NCI-H510A (cell line): ENCODE measurements around the gene C1QTNF8.

Source experiments
- DNase-seq: peaks from one replicate; lab custom pipeline; 2025; lab: John Stamatoyannopoulos, UW

The C1QTNF8 gene

DNA sequence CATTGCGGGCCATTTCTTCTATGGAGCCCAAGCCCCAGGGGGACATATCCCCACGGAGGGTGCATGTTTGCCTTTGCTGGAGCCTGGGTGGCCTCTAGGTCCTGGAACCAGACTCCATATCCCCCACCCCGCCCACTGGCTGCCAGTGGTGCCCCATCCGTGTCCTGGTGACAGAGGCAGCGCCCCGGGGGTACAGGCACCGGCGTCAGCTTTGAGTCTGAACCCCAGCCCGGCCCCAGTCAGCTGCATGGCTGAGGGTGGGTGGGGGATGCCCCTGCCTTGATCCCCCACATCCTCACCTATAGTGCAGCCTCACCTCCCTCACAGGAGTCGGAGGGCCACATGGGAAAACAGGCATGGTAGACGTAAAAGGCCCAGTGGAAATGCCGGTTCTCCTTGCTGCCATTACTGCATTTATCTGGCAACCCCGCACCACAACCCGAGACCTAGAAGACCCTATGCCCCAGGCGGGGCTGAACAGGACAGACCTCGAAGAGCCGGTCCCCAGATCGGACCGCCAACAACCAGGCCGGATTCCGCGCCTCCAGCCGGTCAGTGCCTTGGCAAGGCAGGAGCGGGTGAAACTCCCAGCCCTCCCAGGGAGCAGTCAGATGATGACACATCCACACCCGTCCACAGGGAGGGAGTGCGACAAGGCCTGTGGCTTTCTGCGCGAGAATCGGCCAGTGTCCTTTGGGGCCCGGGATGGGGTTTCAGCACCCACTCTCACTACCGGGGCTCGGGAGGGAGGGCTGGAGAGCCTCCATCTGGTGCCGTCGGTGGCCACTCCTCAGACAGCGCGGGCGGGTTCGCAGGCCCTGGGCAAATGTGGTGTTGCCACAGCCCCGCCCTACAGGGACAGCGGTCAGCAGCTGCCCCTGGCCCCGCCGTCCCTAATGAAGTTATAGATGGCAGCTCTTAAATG, 35.4 kb downstream of the C1QTNF8 start:
- no peak for DNase-seq

DNA sequence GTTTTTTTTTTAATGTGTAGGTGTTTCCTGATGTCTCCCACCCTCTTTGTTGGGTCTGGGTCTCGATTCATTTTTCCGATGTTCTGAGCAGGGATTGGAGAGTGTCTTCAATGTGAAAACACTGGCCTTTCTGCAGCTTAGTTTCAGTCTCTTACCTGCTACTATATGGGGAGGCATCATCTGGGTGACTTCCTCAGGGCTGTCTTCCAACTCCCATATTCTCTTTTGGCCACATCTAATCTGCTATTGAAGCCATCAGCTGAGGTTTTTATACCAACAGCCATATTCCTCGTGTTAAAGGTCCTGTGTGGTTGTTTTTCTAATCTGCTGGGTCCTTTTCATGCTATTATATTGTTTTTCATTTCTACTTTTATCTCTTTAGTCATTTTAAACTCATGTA, 36.7 kb downstream of the C1QTNF8 start:
- DNase-seq = no peak

DNA sequence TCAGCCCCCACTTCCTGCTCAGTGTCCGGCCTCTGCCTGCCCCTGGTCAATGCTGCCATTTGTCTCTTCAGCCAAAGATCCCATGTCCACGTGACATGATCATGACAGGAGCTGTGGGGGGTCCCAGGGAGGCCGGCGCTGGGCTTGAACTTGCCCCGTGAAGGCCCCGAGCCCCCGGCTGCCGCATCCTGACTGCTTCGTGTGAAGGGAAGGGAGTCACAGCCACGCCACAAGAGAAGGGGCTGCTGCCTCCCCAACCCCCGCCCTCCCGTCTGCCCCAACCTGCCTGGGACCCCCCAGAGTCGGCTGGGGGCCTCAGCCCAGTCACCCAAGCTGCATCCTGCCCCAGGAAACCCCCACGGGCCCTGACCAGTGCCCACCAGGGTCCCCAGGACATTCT, 37.8 kb downstream of the C1QTNF8 start:
- DNase-seq = no peak

- no peak for DNase-seq
Observed at GRCh38 chr16:1057252-1057932, 38.7 kb downstream of the C1QTNF8 start.

DNA sequence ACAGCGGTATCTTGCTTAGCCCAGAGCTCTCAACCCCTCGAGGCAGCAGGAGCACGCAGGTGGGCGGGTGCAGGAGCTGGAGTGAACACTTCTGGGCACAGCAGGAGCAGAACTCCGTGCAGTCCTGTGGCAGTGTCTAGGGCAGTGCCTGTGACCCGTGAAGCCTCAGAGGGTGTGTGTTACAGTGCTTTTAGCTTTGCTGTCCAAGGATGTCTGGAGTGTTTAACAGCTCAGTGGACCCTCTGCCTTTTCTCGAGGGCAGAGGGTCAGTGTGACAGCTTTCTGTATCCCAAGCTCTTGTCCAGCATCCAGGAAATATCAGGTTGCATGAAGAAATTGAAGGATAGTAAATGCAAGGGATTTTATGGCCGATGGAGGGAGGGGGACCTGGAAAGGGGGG, 39.8 kb downstream of the C1QTNF8 start:
- DNase-seq = no peak

GRCh38 chr16:1055557-1055924, 40.5 kb downstream of the C1QTNF8 start:
- no peak for DNase-seq

GRCh38 chr16:1054660-1055556, 41.1 kb downstream of the C1QTNF8 start:
- DNase-seq = no peak

DNA sequence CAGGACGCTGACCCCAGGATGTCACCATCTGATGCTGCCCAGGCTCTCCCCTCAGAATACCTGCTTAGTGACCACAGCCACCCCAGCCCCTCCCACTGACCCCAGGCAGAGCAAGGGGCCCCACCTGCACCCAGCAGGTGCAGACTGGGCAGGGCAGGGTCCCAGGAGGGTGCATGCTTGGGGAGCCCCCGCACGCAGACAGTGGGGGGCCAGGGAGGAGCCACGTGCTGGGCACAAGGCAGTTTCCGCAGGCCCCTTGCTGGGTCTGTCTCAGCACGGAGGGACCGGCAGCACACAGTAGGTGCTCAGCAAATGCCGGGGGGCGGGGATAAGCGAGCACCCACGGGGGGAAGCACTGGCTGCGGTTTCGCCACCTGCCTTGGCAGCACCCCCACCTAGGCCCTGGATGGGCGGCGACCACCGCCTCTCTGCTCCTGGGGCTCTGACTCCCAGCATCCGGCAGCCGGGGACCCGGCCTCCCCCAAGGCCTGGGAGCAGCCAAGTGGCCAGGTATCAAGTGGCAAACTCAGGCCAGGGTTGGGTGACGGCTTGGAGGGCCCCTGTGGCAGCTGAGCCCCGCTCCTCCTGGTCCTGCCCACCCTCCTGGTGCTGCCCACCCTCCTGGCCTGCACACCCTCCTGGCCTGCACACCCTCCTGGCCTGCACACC, 42.2 kb downstream of the C1QTNF8 start:
- DNase-seq = no peak

DNA sequence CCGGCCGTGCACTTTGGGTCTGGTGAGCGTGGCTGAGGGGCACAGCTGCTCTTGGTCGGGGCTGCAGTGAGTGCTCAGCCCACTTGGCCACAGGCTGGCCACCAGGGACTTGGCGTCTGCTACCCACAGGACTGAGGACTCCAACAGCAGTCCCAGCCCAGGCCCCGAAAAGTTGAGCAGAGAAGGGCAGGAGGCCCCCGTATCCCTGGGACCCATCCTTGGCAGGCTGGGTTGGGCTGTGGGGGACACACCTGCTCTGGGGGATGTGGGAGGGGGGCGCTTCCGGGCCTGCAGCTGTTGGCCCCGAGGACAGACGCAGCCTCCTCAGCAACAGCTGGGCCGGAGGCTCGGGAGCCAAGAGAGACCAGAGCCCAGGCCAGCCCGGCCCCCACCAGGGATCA, 42.9 kb downstream of the C1QTNF8 start:
- no peak for DNase-seq

DNA sequence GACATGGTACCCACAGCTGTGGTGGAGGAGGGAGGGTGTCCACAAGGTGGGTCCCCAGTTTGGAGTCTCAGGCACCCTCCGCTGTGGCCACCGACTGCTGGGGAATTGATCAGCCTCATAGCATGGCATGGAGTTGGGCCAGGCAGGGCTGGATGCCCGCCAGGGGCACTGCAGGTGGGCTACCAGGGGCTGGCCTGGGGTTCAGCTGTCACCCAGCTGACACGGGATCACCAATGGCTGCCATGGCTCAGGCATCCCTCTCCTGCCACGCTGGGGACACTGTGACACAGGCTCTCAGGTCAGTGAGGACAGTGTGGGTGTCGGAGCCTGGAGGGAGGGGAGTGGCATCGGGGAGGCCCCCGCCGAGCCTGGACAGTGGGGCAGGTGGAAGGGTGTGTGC, 43.3 kb downstream of the C1QTNF8 start:
- DNase-seq = no peak

DNA sequence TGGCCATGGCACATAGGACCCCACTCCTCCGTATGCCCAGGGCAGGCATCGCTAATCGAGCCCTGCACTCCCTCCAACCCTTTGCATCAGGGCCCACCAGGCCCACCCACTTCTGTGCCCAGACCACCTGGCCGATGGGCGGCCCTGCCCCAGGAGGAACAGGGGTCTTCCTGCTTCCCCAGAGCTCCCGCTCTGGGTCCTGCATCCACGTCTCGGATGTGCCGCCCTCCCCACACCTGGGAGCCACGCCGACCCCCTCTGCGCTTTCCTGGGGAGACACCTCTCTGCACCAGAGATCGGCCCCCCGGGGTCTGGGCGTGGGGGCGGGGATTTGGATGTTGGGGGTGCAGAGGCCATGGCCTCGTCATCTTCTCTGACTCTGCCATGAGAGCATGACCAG, 44.6 kb downstream of the C1QTNF8 start:
- DNase-seq = no peak

DNA sequence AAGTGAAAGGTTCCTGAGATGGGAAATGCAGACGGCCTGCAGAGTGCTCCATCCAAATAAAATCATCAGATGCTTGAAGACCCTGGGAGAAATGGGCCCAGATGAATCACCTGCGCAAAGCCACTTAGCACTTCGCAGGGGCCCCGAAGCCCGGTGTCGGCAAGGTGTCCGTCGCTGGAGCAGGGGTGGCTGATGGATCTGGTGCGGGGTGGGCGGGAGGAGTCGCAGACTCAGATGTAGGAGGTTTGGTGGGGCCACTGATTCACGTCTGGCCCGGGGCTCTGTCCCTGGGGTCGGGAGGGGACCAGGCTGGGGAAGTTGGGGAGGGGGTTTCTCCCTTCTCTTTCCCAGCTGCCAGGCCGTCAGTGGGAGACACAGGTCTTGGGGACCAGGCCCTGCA, 45.1 kb downstream of the C1QTNF8 start:
- no peak for DNase-seq

- no peak for DNase-seq
Observed at GRCh38 chr16:1050516-1050915, 45.5 kb downstream of the C1QTNF8 start.

DNA sequence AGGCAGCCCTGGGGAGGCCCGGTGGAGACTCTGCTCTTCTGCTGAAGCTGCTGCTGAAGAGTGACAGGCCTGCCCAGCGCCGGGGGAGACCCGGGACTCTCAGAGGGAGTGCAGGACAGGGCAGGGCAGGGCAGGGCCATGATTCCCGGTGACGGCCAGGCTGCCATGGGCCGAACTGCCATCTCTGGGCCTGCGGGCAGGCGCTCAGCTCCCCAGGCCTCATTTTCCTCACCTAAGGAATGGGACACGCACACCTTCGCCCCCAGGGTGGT, 46.1 kb downstream of the C1QTNF8 start:
- DNase-seq = no peak

GRCh38 chr16:1049113-1049975, 46.7 kb downstream of the C1QTNF8 start:
- DNase-seq = no peak

GRCh38 chr16:1048442-1049112, 47.5 kb downstream of the C1QTNF8 start:
- no peak for DNase-seq

GRCh38 chr16:1047801-1048200, 48.2 kb downstream of the C1QTNF8 start:
- DNase-seq = no peak

DNA sequence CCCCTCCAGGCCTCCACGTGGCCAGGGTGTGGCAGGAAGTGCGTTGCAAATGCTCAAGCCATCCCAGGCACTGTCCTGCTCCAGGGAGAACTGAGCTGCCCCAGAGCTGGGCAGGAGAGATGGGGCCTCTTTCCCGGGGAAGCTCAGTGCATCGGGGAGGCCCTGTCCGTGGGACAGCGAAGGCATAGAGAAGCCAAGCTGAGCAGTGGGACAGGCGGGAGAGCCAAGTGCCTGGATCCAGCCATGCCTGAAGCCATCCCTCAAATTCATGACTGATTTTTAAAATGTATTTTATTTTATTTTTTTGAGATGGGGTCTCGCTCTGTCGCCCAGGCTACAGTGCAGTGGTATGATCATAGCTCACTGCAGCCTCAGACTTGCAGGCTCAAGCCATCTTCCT, 48.9 kb downstream of the C1QTNF8 start:
- DNase-seq = no peak

DNA sequence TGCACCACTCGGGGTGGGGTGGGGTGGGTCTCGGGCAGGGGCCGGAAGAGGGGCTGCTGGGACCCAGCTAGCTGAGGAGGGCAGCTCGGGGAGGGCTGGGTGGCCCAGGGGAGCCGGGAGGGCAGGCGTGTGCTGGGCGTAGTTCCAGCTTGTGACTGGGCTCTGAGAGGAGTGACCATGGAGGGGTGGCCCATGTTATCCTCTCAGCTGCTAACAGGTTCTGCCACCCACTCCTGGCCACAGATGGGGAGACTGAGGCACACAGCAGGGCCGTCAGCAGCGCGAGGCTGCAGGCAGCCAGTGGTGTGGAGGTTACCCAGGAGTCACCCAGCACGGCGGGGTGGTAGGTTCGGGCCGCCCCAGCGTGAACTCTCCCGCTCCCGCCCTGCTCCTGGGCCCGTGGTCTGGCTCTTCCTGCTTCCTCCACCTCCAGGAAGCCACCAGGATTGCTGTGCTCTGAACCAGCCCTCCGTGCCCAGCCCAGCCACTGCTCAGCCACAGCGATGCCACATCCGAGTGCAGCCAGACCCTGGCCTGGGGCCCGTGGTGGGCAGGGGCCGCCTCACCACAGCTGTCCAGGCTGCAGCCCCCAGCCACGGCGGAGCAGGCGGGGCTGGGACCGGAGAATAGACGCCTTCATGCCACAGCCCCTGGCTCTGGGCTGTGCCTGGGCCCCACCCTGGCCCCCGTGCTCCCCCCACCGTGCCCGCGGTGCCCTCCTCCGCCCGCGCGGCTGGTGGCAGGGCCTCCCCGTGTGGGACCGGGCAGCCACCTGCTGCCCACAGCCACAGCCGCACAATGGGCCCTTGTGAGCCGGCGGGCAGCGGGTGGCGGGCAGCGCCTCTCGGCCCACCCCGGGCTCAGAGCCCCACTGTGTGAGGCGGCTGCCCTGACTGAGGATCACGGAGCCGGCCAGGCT, 49.8 kb downstream of the C1QTNF8 start:
- no peak for DNase-seq
